H9 (cell line): ENCODE results near the gene APP. TPM values are rescaled to one million over a fixed set of nuclear protein-coding genes. Genes with fewer than 3 reads are reported as not detected.

ENCODE experiments used
- DNase-seq: peaks from one replicate; pipeline ENCODE4 v3.0.0-alpha.2; 2017
- H2AFZ ChIP-seq: one replicate; pipeline ENCODE4 v1.6.1; 2013; ENCODE audit warnings: mild to moderate bottlenecking, low read length, control low read depth, moderate library complexity
- H2AK5ac ChIP-seq: 2 replicates; pipeline ENCODE4 v1.6.1; 2013; ENCODE audit warnings: low read length, control low read depth, mixed read lengths; ENCODE audit not compliant: insufficient read length
- H2BK120ac ChIP-seq: one replicate; pipeline ENCODE4 v1.6.1; 2013; ENCODE audit warnings: low read depth, mild to moderate bottlenecking, low read length, control low read depth, inconsistent platforms; ENCODE audit not compliant: poor library complexity, severe bottlenecking
- H2BK12ac ChIP-seq: 2 replicates; pipeline ENCODE4 v1.6.1; 2013; ENCODE audit warnings: low read length, control low read depth, mixed read lengths, low read depth; ENCODE audit not compliant: insufficient read length
- H2BK15ac ChIP-seq: 2 replicates; pipeline ENCODE4 v1.6.1; 2013; ENCODE audit warnings: low read depth, low read length, control low read depth
- H2BK20ac ChIP-seq: one replicate; pipeline ENCODE4 v1.6.1; 2013; ENCODE audit warnings: low read depth, mild to moderate bottlenecking, low read length, control low read depth, inconsistent platforms; ENCODE audit not compliant: poor library complexity, severe bottlenecking
- H2BK5ac ChIP-seq: 2 replicates; pipeline ENCODE4 v1.6.1; 2013; ENCODE audit warnings: low read length, control low read depth, mixed read lengths; ENCODE audit not compliant: insufficient read length
- H3K14ac ChIP-seq: 2 replicates; pipeline ENCODE4 v1.6.1; 2013; ENCODE audit warnings: low read length, control low read depth; ENCODE audit not compliant: insufficient read depth
- H3K18ac ChIP-seq: 2 replicates; pipeline ENCODE4 v1.6.1; 2013; ENCODE audit warnings: low read depth, mild to moderate bottlenecking, mixed read lengths, low read length, control low read depth; ENCODE audit not compliant: insufficient read length
- H3K23ac ChIP-seq: 2 replicates; pipeline ENCODE4 v1.6.1; 2013; ENCODE audit warnings: low read length, control low read depth, mixed read lengths, low read depth; ENCODE audit not compliant: insufficient read length
- H3K23me2 ChIP-seq: 2 replicates; pipeline ENCODE4 v1.6.1; 2013; ENCODE audit warnings: low read depth, mild to moderate bottlenecking, mixed read lengths, low read length, control low read depth; ENCODE audit not compliant: insufficient read length, poor library complexity, severe bottlenecking
- H3K27ac ChIP-seq: 2 replicates; pipeline ENCODE4 v1.5.1; 2013; ENCODE audit warnings: low read length, control low read depth, mixed read lengths, low read depth; ENCODE audit not compliant: insufficient read length
- H3K27me3 ChIP-seq: 2 replicates; pipeline ENCODE4 v1.6.1; 2013; ENCODE audit warnings: low read length, control low read depth, inconsistent platforms; ENCODE audit not compliant: insufficient read depth
- H3K4ac ChIP-seq: 2 replicates; pipeline ENCODE4 v1.6.1; 2013; ENCODE audit warnings: low read depth, mild to moderate bottlenecking, control low read depth, inconsistent platforms, low read length, moderate library complexity
- H3K4me1 ChIP-seq: 2 replicates; pipeline ENCODE4 v1.6.1; 2013; ENCODE audit warnings: low read length, control low read depth, inconsistent platforms; ENCODE audit not compliant: insufficient read depth
- H3K4me2 ChIP-seq: 2 replicates; pipeline ENCODE4 v1.6.1; 2013; ENCODE audit warnings: low read length, control low read depth, mixed read lengths; ENCODE audit not compliant: insufficient read length, insufficient read depth
- H3K56ac ChIP-seq: 2 replicates; pipeline ENCODE4 v1.6.1; 2013; ENCODE audit warnings: low read depth, mild to moderate bottlenecking, mixed read lengths, low read length, control low read depth; ENCODE audit not compliant: insufficient read length
- H3K79me1 ChIP-seq: 2 replicates; pipeline ENCODE4 v1.6.1; 2013; ENCODE audit warnings: low read depth, mild to moderate bottlenecking, moderate library complexity, low read length, control low read depth, inconsistent platforms; ENCODE audit not compliant: insufficient read depth, poor library complexity, severe bottlenecking
- H3K79me2 ChIP-seq: 2 replicates; pipeline ENCODE4 v1.6.1; 2013; ENCODE audit warnings: low read length, control low read depth, inconsistent platforms; ENCODE audit not compliant: insufficient read depth
- H3K9ac ChIP-seq: 2 replicates; pipeline ENCODE4 v1.6.1; 2013; ENCODE audit warnings: low read length, control low read depth, mixed read lengths; ENCODE audit not compliant: insufficient read length; ENCODE audit errors: extremely low read depth
- H3K9me3 ChIP-seq: one replicate; pipeline ENCODE4 v1.6.1; 2013; ENCODE audit warnings: low read depth, low read length, inconsistent platforms; ENCODE audit not compliant: control insufficient read depth
- H3T11ph ChIP-seq: one replicate; pipeline ENCODE4 v1.6.1; 2013; ENCODE audit warnings: mild to moderate bottlenecking, low read length, control low read depth, inconsistent platforms
- H4K20me1 ChIP-seq: one replicate; pipeline ENCODE4 v1.6.1; 2013; ENCODE audit not compliant: control insufficient read depth, insufficient read length, insufficient read depth
- H4K5ac ChIP-seq: 2 replicates; pipeline ENCODE4 v1.6.1; 2013; ENCODE audit warnings: low read depth, mild to moderate bottlenecking, mixed read lengths, low read length, control low read depth; ENCODE audit not compliant: insufficient read length
- H4K8ac ChIP-seq: replicated peaks from 2 replicates; pipeline ENCODE4 v1.6.1; 2013; ENCODE audit warnings: low read length, control low read depth, mixed read lengths, low read depth; ENCODE audit not compliant: insufficient read length
- H4K91ac ChIP-seq: 2 replicates; pipeline ENCODE4 v1.6.1; 2013; ENCODE audit warnings: low read depth, mild to moderate bottlenecking, moderate library complexity, mixed read lengths, low read length, control low read depth; ENCODE audit not compliant: insufficient read length
- H3K27ac Mint-ChIP-seq, 3 experiments: 2 replicates in 2 of 3; 3 replicates in 1 of 3; pipeline ENCODE4 v1.8.0; 2020 to 2021; ENCODE audit warnings: mixed read lengths in 3 of 3, mild to moderate bottlenecking in 1 of 3, moderate library complexity in 1 of 3
- H3K27me3 Mint-ChIP-seq: 2 replicates; pipeline ENCODE4 v1.8.0; 2021; ENCODE audit warnings: low read depth, mild to moderate bottlenecking, moderate library complexity, mixed read lengths
- H3K36me3 Mint-ChIP-seq, 3 experiments: 2 replicates in 2 of 3; 3 replicates in 1 of 3; pipeline ENCODE4 v1.8.0; 2020 to 2021; ENCODE audit warnings: low read depth in 3 of 3, mixed read lengths in 3 of 3; ENCODE audit not compliant: insufficient read depth in 1 of 3
- H3K4me1 Mint-ChIP-seq, 2 experiments: 2 replicates each; pipeline ENCODE4 v1.8.0; 2020; ENCODE audit warnings: mixed read lengths in 2 of 2
- H3K4me3 Mint-ChIP-seq, 2 experiments: 2 replicates in 1 of 2; 3 replicates in 1 of 2; pipeline ENCODE4 v1.8.0; 2020 to 2021; ENCODE audit warnings: mild to moderate bottlenecking in 2 of 2, mixed read lengths in 2 of 2, moderate library complexity in 1 of 2
- H3K9me3 Mint-ChIP-seq, 2 experiments: 2 replicates in 1 of 2; 3 replicates in 1 of 2; pipeline ENCODE4 v1.8.0; 2020; ENCODE audit warnings: mild to moderate bottlenecking in 2 of 2, mixed read lengths in 2 of 2, moderate library complexity in 1 of 2
- WGBS: extraction: QIAGEN DNeasy Blood & Tissue Kit; methylation state at CpG from one replicate; pipeline ENCODE4 v1.1.7; 2013; ENCODE audit warnings: missing lambda C conversion rate, low lambda C conversion rate, mixed read lengths; ENCODE audit not compliant: insufficient read length; ENCODE audit errors: extremely low coverage; 5-methylcytosine and 5-hydroxymethylcytosine counted together
- total RNA-seq: library from RNA; stranded (reverse); gene quantifications from 2 replicates; pipeline ENCODE4 v1.2.1, GENCODE V29; 2021
- TF ChIP-seq, protein P1 (sequence below): fragments of 200-600 bp; sonication (generic); conservative IDR thresholded peaks from 3 replicates; pipeline ENCODE4 v1.8.0; 2021; ENCODE audit warnings: antibody characterized with exemption, mild to moderate bottlenecking

APP gene
- total RNA-seq, 1 experiment from 2014 or later = 380 TPM

DNA sequence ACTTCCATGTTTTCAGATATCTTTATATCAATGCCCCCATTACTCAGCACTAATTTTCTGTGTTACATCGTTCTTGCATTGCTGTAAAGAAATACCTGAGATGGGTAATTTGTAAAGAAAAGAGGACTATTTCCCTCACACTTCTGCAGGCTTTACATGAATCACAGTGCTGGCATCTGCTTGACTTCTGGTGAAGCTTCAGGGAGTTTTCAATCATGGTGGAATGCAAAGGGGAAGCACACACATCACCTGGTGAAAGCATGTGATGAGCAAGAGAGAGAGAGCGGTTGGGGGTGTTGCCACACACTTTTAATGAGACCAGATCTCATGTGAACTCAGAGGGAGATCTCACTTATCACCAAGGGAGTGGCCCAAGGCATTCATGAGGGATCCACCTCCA is 14.9 kb upstream of the APP start:
- DNase-seq = no peak
- Histone ChIP-seq H2BK12ac (no peak overlapping the region), H3K27me3 (no peaks in the 10 kb centered on the region), H2AFZ (no peak overlapping the region), H2BK120ac (no peak overlapping the region), H4K5ac (no peak overlapping the region), H3K4me2 (no peak overlapping the region), H3T11ph (no peak overlapping the region), H3K23me2 (peaks cover 2% of the 10 kb centered on the region), H2AK5ac (no peak overlapping the region), H2BK15ac (no peak overlapping the region), H3K56ac (no peak overlapping the region), H3K23ac (no peak overlapping the region), H2BK20ac (no peak overlapping the region), H3K4me1 (no peaks in the 10 kb centered on the region; the same call in 1 of the 2 replicates), H4K8ac (no peak overlapping the region), H3K27ac (no peak overlapping the region), H3K4ac (no peak overlapping the region), H3K79me2 (no peaks in the 10 kb centered on the region), H2BK5ac (no peak overlapping the region), H4K20me1 (no peaks in the 10 kb centered on the region), H3K9me3 (no peaks in the 10 kb centered on the region), H4K91ac (no peak overlapping the region), H3K9ac (no peak overlapping the region), H3K14ac (no peak overlapping the region), H3K79me1 (no peaks in the 10 kb centered on the region), H3K18ac (no peak overlapping the region)
- WGBS = no CpG with 5 or more reads among the region's 2 CpGs
- H3K9me3 Mint-ChIP-seq = peaks cover 12 to 20% of the 10 kb centered on the region in 2 experiments
- no peak overlapping the region for H3K4me3 Mint-ChIP-seq
- no peaks in the 10 kb centered on the region for H3K4me1 Mint-ChIP-seq
- H3K36me3 Mint-ChIP-seq = peaks cover 14 to 20% (median 17%) of the 10 kb centered on the region in 3 experiments
- H3K27me3 Mint-ChIP-seq = no peaks in the 10 kb centered on the region; the same call in 1 of the 2 replicates
- no peak overlapping the region for H3K27ac Mint-ChIP-seq
- TF ChIP-seq, protein P1, sequence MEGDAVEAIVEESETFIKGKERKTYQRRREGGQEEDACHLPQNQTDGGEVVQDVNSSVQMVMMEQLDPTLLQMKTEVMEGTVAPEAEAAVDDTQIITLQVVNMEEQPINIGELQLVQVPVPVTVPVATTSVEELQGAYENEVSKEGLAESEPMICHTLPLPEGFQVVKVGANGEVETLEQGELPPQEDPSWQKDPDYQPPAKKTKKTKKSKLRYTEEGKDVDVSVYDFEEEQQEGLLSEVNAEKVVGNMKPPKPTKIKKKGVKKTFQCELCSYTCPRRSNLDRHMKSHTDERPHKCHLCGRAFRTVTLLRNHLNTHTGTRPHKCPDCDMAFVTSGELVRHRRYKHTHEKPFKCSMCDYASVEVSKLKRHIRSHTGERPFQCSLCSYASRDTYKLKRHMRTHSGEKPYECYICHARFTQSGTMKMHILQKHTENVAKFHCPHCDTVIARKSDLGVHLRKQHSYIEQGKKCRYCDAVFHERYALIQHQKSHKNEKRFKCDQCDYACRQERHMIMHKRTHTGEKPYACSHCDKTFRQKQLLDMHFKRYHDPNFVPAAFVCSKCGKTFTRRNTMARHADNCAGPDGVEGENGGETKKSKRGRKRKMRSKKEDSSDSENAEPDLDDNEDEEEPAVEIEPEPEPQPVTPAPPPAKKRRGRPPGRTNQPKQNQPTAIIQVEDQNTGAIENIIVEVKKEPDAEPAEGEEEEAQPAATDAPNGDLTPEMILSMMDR = no peak
